GM21786 (cell line): Measurements from ENCODE around the gene LAD1.

Source experiments
- ATAC-seq: cut with Tn5 transposase; IDR thresholded peaks from one replicate; pipeline ENCODE4 v1.9.1; 2021; ENCODE audit not compliant: unreplicated experiment

LAD1 gene

DNA sequence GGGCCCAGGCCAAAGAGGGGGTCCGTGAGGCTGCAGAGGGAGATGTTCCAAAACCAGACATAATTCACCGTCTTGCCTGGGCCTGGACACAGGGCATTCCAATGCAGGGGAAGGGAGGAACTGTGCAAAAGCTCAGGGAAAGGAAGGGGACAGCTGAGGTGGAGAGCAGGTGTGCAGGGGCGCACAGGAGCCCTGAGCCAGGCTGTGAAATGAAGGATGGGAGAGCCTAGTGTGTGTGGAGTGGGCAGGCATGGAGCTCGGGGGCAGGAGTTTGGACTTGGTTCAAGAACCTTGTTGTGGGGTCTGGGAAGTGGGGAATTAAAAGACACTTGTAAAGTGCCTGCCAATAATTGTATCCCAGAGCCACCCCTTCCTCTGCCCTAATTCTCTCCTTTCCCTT, 20.1 kb upstream of the LAD1 start:
- no peak for ATAC-seq

DNA sequence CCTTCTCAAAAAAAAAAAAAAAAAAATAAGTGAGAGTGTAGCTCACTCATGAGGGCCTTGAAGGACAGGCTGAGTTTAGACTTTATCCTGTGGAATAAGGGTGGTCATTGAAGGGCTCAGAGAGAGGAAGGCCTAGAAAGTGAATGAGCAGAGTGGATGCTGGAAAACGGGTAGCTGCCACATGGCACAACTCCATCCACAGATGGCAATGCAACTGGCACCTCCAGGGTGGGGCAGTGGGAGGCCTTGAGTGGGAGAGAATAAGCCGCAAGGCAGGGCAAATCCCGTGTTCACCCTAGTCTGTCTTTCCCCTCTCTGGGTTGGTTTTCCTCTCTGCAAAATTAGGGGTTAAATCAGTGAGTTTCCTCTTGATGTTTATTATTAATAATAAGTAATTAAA, 19.3 kb upstream of the LAD1 start:
- no peak for ATAC-seq

DNA sequence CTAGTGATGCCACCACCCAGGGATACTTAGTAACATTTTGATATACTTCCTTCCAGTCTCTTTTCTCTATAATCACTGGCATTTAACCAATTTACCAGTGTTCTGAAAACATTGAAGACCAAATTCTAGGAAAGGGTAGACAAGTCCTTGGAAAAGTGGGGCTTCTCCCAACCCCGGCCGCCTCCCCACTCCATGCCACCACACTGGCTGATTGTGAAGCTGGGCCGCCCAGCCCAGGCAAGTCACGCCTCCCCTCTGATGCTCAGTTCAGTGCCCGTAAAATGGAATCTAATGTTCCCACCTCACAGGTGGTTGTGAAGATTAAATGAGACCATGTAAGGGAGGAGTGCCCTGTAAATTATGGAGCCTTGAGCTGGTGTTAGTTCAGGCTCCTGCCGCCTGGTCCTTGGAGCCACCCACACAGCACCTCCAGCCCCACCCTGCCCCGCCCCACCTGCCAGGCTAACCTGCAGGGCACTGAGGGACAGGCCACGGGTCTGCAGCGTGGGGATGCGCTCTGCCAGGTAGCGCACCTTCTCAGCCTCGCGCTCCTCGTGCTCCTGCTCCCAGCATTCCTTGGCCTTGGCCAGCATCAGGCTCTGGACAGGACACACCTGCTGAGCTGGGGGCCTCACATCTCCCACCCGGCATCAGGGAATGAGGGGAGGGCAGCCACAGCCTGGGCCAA, 15.1 kb upstream of the LAD1 start:
- ATAC-seq, result no peak

DNA sequence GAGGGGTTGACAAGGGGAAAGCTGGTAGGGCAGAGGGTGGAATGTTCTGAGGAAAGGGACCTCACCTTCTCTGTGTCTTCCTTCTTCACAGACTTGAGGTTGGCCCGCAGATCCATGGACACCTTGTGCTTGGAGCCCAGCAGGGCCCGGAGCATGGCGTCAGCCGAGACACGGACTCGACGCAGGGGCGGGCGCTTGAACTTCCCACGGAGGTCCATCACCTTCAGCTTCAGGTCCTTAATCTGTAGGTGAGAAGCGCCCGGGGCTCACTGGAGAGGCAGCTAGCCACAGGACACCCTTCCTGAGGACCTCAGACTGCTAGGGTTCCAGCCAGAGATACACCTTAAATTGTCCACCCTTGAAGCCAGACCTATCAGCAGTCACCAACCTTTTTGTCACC, 12.2 kb upstream of the LAD1 start:
- ATAC-seq, result no peak

DNA sequence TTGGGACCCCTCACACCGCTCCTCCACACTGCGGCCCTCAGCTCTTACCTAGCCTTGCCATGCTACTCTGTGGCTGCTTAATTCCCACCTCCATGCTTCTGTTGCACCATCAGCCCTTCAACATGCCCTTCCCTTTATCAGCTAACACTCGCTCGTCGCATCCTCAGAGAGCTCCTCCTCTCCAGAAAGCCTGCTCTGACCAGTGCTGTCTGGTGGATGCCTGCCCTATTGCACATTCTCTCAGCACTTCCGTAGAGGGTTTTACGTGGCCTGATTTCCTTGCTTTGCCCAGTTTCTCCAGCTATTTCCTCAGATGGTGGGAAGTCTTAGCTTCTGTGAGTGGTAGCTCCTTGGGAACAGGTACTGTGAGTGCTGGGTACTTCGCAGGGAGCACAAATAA, 10.3 kb upstream of the LAD1 start:
- ATAC-seq, result no peak

DNA sequence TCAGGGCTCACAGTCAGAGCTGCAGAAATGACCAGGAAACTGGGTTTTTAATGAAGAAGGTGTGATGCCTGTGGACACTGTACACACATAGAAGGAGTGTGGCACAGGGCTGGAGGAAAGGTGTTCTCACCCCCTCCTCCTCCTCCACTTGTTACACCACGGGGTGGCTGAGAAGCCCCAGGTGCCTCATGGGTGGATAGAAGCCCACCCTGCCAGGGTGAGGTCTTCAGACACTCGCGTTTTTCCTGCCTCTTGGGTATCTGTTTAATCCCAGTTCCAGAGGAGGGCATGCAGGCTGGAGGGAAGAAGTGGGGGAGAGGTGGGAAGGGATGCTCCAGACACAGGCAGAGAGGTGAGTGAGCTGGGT, 9.7 kb upstream of the LAD1 start:
- no peak for ATAC-seq

DNA sequence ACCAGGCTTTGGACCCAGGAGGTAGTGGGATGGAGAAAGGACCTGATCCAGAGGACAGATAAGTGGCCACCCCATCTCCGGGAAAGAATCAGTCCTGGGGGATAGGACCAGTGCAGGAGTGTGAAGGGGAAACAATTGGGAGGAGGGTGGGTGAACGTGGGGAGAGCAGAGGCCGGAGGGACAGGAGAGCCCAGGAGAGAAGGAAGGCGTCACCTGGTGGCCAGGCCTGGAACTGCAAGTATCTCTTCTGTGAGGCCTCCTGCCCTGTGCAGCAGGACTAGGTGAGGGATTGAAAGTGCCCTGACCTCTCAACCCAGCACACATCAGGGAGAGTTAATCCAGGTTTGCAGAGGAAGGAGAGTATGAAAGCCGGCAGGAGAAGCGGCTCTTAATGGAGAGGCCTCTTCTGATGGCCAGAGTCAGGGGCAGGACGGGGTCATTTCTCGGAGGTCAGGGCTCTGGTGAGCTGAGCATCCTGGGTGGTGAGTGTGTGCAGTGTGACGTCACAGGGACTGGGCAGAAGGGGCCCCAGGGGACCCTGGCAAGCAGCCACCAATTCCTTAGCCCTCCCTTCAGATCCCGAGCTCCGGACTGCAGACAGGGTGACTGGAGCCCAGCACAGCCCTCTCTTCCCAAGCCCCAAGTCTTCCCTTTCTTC, 9.2 kb upstream of the LAD1 start:
- no peak for ATAC-seq

DNA sequence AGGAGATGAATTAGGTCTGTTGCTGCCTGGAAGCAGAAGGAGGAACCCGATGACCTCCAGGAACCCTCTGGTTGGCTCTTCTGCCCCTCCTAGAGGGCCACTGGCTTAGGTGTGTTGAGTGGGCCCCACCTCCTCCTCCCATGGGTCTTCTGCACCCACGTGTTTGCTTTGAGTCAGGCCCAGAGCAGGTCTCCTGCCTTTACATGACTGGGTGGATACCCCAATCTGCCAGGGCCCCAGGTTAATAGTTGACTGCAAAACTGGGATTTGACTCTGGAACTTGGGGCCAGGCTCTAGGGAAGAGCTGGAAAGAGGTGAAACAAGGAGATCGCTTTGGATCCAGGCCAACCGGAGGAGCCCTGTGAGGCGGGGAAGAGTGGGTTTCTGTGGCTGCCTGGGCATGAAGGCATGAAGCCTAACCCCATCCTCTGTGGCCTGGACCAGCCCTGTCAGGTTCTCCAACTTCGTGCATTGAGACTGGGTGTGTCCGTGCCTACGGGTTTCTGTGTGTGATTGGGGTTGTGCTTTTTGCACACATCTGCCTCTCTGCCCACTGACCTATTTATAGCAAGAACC, 7.8 kb upstream of the LAD1 start:
- peak; percentile 45 for ATAC-seq

DNA sequence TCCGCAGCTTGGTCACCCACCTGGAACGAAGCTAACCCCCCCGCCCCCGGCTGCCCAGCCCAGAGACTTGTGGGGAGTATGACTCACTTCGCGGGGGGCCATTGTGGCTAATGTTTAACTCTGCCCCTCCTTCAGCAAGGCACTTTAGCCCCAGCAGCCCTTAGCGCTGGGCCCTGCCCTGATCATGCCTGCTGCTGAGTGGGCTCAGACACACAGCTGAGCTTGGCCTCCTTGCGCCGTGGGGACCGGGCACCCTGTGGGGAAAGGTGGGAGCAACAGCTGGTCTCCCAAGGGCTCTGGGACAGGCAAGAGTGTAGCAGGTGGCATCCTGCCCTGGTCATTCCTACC, 6.3 kb upstream of the LAD1 start:
- peak; percentile 56 for ATAC-seq

DNA sequence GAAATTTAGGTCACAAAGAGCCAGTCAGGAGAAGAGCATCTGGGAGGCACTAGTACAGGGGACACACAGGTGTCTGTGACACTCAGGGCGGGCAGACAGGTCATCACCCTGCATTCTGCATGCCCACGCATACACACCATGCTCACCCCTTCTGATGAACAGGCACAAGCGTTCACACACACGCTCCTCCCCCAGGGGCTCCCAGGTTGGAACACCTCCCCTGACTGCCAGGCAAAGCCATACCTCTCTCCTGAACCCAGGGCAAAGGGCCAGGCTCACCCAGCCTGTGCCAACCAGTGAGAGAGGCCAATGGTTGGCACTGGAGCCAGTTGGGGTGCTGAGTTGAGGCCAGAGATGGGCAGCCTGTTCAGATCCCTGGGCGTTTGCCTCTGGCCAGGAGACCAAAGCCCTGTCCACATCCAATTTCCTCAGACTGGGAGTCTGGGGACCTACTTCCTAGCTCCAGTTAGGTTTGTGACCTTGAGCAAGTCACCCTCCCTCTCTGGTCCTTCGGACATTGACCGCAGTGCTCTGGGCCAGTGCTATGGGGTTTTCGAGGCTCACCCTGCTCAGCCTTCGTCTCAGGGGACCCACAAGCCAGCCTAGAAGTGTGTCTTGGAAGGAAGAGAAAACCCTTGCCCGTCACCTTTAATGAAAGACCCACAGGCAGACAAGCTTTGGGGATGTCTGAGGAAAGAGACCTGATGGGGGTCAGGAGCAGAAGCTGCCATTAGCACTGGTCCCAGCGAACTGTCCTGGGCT, 5.8 kb upstream of the LAD1 start:
- ATAC-seq, result peak; percentile 7

DNA sequence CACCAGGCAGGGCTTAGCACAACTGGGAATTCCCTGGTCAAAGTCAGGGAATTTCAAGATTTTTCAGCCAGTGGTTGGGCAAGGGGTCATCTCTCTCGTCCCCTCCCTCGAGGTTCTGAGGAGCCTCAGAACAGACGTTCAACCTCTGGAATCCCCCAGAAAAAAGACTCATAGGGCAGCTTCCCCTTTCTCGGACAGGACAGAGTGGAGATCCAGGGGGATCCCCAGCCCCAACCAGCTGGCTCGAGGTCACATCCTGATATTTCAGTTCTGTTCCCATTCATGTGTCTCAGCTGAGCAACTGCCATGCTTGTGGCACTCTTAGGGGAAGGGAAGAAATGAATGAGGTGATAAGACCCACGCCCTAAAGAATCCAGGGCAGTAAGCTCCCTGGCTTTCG, 4.9 kb upstream of the LAD1 start:
- no peak for ATAC-seq

DNA sequence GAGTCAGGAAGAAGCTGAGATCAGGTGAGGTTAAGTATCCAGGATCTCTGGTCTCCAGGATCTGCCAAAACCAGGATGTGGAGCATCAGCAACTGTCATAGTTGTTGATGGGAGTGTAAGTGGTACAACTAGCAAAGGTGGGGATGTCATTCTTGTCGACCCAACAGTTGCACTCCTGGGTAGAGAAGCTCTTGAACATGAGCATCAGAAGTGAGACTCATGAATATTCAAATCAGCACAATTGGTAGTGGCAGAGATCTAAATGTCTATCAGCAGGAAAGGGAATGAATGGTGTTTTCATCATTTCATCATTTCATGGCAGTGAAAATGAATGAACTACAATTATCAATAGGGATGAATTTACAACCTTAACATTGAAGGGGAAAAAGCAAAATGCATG, 4.2 kb upstream of the LAD1 start:
- no peak for ATAC-seq

DNA sequence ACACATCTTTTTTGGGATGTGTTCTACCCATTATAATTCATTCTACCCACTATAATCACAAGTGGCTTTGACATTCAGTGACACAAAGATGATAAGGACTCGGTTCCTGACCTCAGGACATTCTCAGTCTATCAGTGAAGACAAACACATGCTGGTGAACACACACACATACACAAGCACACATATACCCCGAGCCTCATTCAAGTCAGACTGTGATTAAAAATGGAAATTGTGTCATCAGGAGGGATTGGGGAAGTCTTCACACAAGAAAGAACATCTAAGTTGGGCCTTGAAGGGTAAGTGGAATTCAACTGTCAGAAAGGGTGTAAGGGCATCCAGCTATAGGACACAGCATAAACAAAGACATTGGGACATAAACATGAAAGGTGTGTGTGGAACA, 2.6 kb upstream of the LAD1 start:
- ATAC-seq, result no peak

DNA sequence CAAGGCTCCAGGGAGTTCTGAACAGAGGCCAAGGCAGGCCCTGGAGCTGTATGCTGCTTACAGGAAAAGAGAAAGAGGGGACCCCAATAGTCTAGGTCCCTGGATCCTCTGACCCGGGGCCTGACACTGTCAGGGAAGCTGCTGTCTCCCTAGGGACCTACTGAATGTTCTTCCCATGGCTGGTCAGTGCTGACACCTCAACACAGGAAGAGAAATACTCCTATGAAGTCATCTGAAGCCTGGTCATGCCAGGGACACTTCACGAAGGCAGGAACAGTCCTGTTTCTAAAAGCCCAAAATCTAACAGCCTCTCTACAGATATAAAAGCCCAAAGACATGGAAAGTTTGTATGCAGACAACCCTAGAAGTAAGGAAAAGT, 1.7 kb upstream of the LAD1 start:
- ATAC-seq, result no peak

DNA sequence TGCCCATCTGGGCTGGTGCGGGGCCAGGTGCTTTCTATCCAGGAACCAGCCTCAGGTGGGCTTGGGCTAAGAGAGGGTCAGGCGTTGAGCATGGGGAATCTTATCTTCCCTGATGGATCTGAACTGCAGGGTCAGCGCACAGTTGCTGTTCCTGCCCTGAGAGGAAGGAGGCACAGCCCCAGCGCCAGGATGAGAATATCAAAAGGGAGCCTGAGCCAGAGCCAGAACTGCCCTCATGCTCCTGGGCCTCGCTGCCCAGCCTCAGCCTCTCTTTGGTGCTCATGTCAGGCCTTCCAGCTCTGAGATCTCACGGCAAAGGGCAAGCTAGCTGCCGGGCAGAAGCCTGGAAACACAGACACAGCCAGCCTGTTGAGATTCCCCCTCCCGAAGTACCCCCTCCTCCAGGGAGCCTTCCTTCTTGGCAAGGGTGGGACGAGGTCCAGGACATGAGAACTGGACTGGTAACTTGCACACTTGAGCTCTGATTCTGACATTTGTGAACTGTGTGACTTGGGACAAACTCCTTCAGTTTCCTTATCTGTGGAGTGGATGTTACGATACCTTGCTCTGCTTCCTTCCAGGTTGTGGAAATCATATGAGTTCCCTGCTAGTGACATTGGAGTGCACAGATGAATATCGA, 1.2 kb upstream of the LAD1 start:
- no peak for ATAC-seq

DNA sequence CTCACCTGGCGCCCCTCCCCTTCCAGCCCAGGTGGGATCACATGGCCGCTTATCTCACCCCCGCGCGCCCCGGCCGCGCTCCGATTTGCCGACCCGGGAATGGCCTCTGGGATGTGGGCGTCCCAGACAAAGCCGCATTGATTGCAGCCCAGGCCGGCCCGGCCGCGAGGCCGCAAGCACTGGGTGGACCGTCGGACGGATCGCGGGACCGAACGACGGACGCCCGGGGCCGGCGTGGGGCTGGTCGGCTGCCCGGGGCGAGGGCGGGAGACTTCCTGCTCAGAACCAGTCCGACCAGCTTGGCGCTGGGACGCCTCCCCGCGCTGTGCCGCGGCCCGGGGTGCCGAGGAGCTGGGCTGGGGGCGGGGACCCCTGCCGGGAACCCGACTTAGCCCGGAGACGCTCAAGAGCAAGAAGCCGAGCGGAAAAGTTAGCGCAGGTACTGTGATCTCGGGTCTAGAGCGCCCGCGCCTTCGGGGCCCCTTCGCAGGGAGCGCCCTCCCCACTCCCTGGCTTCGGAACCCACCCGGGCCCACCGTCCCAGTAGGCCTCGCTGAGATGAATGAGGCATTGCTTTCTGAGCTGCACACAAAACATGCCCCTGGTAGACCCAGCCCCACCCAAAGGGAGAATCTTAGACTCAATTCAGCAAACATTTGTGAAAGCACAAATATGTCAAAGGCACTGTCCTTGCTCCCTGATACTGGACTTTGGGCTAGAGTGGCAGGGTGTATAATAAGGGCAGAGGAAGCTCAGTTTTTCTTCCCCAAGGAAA, 415 bp upstream of the LAD1 start:
- no peak for ATAC-seq

DNA sequence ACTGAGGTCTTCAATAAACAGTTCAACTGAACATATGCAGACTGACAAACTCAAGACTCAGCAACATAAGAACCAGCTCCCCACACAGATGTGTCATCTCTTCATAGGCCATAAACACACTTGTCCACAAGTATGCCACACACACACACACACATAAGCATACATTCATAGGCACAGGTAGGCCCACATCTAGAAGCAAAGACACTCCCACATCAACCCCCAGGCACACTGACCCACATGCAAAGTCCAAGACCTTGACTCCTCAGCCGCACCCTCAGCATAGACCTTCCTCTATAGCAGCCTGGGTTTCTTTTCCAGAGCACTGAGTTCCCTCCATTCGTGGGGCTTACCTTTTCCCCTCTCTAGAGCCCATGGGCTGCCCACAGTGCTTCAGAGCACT, 1.4 kb downstream of the LAD1 start:
- ATAC-seq, result no peak

DNA sequence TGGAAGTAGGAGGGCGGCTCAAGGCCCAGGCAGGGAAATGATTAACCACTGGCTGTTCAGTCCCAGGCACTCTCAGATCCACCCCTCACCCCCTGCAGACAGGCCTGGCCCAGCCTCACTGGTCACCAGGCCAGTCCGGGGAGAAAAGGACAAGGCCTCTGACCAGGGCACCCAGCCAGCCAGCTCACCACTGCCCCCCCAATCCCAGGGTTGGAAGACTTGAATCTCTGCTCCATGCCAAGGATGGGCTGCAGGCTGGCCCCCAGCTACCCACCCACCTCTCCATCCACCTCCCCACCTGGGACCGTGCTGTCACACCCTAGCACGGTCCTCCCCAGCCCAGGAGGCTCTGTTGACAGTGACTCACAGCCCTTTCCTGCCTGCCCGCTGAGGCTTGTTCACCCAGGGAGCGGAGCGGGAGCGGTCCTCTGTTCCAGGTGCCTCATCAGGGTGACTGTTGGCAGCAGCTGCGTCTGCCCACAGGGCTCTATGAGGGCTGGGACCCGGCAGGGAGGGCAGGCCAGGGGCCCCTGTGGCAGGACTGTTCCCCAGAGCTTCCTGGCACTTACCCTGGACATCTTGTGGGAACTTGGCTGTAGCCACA, 2.2 kb downstream of the LAD1 start:
- ATAC-seq, result no peak

DNA sequence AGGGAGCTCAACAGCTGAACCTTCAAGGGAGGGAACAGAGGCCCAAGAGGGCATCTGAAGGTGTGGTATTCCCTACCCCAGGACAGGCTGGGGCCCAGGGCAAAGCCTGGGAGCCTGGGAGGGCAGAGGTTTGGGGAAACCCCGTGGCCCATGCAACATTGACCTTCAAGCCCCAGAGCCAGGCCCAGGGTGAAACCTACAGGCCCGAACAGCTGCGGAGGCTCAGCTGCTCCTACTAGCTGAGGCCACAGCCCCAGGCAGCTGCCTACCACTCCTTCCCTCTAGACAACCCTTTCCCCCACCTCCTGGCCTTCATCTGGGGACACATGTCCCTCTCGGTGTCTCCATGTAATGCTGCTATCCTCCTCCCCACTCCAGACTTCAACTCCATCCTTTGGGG, 3.2 kb downstream of the LAD1 start:
- ATAC-seq, result peak; percentile 42

DNA sequence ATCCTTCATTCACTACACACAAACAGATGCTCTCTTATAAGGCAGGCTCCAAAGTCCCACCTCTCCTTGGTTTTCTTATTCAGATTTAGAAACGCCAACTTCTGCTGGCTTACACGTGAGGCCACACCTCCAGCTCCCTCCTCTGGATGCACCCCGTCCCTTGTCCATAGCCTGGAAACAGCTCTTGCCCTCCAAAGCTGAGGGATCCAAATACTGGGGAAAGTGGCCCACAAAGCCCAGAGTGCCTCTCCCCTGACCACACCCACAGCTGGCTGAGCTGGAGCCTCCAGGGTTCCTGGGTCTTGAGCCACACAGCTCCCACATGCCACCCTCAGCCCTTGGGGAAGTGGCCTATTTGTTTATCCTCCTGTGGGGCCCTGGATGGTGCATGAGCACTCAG, 4.5 kb downstream of the LAD1 start:
- ATAC-seq, result no peak

DNA sequence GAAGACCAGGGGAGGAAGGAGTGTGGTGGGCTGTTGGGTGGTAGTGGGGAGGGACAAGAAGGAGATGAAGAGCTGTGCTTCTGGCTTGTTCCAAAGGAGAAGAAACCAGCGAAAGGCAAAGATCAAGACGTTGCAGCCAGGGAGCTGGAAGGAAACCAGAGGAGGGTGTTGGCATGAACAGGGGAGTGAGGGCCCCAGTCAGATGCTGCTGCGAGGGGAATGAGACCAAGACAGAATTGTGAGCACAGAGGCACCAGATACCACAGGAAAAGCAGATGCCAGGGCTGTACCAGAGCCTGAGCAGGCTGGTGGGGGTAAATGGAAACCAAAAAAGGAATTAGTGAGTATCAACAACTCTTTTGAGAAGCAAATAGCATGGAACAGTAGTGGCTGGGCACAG, 6.0 kb downstream of the LAD1 start:
- no peak for ATAC-seq
